Stomach (tissue), 4 donors: Measurements from ENCODE around the gene ENAH.

ENCODE experiments used
- EP300 ChIP-seq: sonication (generic); formaldehyde crosslinking; IDR thresholded peaks from one replicate; pipeline ENCODE4 v1.6.1; 2017; ENCODE audit warnings: antibody characterized with exemption
- POLR2A ChIP-seq, 4 donors: fragments of 450-650 bp; IDR thresholded peaks; one replicate each; pipeline ENCODE4 v1.6.1; 2016; ENCODE audit warnings: antibody characterized with exemption in 4 of 4, control low read depth in 2 of 4, mild to moderate bottlenecking in 1 of 4, moderate library complexity in 1 of 4
- TF ChIP-seq, protein P1 (sequence below), 7 experiments: fragments of 450-650 bp in 4 of 7; fragments of 200-600 bp in 3 of 7; sonication (generic) in 3 of 7; IDR thresholded peaks; one replicate each; pipeline ENCODE4 v1.5.1; 2016 to 2019; ENCODE audit warnings: antibody characterized with exemption in 7 of 7, control low read depth in 2 of 7, mild to moderate bottlenecking in 1 of 7

DNA sequence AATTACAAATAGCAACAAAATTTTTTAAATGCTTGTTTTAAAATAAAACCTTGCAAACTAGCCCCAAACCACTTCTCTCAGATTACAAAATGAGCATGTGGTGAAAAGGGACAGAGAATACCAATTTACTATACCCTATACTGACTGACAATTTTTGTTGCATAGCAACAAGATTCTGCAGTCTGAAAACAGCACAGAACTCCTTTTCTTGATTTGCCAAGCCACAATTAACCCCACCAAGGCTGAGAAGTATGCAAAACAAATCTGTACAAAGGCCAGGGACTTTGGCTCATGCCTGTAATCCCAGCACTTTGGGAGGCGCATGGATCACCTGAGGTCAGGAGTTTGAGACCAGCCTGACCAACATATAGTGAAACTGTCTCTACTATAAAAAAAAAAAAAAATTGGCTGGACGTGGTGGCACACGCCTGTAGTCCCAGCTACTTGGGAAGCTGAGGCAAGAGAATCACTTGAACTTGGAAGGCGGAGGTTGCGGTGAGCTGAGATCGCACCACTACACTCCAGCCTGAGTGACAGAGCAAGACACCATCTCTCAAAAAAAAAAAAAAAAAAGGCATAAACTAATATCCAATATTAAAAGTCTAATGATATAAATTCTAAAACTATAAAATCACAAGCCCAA, 21.8 kb downstream of the ENAH start:
- no peak for TF ChIP-seq POLR2A (IDR thresholded peaks at IDR 0.05)
- TF ChIP-seq, protein P1, sequence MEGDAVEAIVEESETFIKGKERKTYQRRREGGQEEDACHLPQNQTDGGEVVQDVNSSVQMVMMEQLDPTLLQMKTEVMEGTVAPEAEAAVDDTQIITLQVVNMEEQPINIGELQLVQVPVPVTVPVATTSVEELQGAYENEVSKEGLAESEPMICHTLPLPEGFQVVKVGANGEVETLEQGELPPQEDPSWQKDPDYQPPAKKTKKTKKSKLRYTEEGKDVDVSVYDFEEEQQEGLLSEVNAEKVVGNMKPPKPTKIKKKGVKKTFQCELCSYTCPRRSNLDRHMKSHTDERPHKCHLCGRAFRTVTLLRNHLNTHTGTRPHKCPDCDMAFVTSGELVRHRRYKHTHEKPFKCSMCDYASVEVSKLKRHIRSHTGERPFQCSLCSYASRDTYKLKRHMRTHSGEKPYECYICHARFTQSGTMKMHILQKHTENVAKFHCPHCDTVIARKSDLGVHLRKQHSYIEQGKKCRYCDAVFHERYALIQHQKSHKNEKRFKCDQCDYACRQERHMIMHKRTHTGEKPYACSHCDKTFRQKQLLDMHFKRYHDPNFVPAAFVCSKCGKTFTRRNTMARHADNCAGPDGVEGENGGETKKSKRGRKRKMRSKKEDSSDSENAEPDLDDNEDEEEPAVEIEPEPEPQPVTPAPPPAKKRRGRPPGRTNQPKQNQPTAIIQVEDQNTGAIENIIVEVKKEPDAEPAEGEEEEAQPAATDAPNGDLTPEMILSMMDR (IDR thresholded peaks at IDR 0.05): no peak
- no peak for TF ChIP-seq EP300
